NK-92 (cell line): ENCODE measurements around the gene IDH3A.

Experiments used
- DNase-seq: peaks from one replicate; lab custom pipeline; 2025; ENCODE audit not compliant: unreplicated experiment; lab: John Stamatoyannopoulos, UW

The IDH3A gene

DNA sequence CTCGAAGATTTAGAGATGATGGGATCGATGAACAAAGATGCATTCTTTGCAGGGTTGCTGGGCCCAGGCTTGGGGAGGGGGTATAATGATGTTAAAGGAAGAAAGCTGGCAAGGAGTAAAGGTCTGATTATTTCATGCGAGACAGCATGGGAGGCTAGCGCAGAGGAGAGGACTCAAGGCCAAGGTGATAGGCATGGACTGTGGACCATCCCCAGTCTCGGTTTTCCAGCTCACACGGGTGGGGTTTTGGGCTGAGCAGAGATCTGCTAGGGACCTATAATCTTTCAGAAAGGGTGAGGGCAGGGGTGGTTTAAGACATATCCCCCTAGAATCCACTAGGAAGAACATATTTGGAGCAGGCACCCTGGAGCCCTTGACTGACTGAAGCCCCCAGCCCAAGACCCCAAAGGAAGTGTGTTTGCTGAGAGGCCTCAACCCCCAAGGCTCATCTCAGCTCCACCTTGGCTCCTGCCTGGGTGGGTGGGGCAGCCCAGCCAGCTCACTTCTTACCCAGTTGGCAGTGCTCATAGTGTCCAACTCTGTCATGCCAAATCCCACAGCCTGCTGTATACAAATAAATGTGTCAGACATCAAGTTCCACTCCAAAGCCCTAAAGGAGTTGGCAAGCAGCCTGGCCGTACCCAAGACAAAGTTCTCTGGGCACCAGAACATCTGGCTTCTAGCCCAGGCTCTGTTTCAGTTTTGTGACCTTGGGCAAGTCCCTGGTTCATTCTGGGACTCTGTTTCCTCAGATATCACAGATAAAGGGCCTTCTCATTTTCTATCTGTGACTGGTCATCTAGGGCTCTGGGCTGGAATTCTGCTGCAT is 67.3 kb downstream of the IDH3A start:
- no peak for DNase-seq

DNA sequence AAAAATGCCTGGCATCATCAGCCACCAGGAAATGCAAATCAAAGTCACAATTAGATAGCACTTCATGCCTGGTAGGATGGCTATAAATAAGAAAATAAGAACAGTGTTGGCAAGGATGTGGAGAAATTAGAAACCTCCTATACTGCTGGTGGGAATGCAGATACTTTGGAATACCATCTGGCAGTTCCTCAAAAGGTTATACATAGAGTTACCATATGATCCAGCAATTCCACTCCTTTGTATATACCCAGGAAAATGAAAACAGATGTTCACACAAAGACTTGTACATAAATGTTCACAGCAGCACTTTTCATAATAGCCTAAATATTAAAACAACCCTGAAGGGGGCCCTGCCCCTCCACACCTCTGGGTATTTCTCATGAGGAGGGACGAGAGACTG is 71.6 kb downstream of the IDH3A start:
- DNase-seq: no peak
